Activated gamma-delta T cell treated with Interleukin-2 at 50 U/mL for 16 hours (primary cell): ENCODE results near the gene IKZF5.

Experiments
- DNase-seq: peaks from one replicate; pipeline ENCODE4 v3.0.0-alpha.2; 2020

The IKZF5 gene

GRCh38 chr10:122980209-122981065 lies 28.2 kb downstream of the IKZF5 start, which contains the start of gene PSTK:
Gene PSTK (plus strand): TSS chr10:122980401. CDS start chr10:122980480, 79 bp downstream.
- peak; percentile 80 for DNase-seq

GRCh38 chr10:122974543-122975064 lies 34.0 kb downstream of the IKZF5 start:
- no peak for DNase-seq

GRCh38 chr10:122974023-122974422 lies 34.6 kb downstream of the IKZF5 start:
- no peak for DNase-seq

GRCh38 chr10:122968698-122969097 lies 39.9 kb downstream of the IKZF5 start:
- DNase-seq = no peak

GRCh38 chr10:122966879-122967278 lies 41.7 kb downstream of the IKZF5 start:
- no peak for DNase-seq

- DNase-seq = no peak
These were observed 46.2 kb downstream of the IKZF5 start for GRCh38 chr10:122962405-122962804.

- no peak for DNase-seq
These were observed 51.1 kb downstream of the IKZF5 start for GRCh38 chr10:122957474-122957873.

- no peak for DNase-seq
These were observed 52.7 kb downstream of the IKZF5 start for GRCh38 chr10:122955892-122956291.

- DNase-seq = no peak
These were observed 53.9 kb downstream of the IKZF5 start for GRCh38 chr10:122954731-122955050.

GRCh38 chr10:122953902-122954730 lies 54.5 kb downstream of the IKZF5 start, which contains the start of gene C10orf88:
Gene C10orf88 (minus strand): TSS chr10:122954227. CDS start chr10:122954178, 49 bp downstream.
- peak; percentile 96 for DNase-seq

GRCh38 chr10:122949296-122949695 lies 59.3 kb downstream of the IKZF5 start:
- DNase-seq = no peak
